GM19240 (cell line): Measurements from ENCODE around the gene ATP6V1D.
"Not testable (repeated sequence)": the region's sequence is repeated elsewhere in the genome, so short reads cannot be mapped to it uniquely, and the experiment has no call there.

ENCODE experiments used
- DNase-seq: peaks from one replicate; pipeline ENCODE4 v3.0.0; 2011; ENCODE audit warnings: low spot score; ENCODE audit not compliant: insufficient read length

ATP6V1D gene

GRCh38 chr14:67359775-67360469 lies at the start of gene ATP6V1D, which contains the start of gene EIF2S1:
ATP6V1D (minus strand) TSS chr14:67359804; CDS start chr14:67359698, 106 bp downstream.
EIF2S1 (plus strand) TSS chr14:67360328; CDS start chr14:67364768, 4,440 bp downstream.
- DNase-seq, result peak; percentile 83

- DNase-seq, result not testable (repeated sequence)
These were observed 48.7 kb upstream of the ATP6V1D start for GRCh38 chr14:67408122-67408801.

GRCh38 chr14:67405771-67406170 lies 46.2 kb upstream of the ATP6V1D start:
- no peak for DNase-seq

GRCh38 chr14:67400434-67400833 lies 40.8 kb upstream of the ATP6V1D start:
- DNase-seq, result no peak

GRCh38 chr14:67397536-67397935 lies 37.9 kb upstream of the ATP6V1D start:
- no peak for DNase-seq

GRCh38 chr14:67396381-67396970 lies 36.9 kb upstream of the ATP6V1D start:
- DNase-seq, result no peak

GRCh38 chr14:67395876-67396189 lies 36.2 kb upstream of the ATP6V1D start:
- no peak for DNase-seq

GRCh38 chr14:67395086-67395875 lies 35.7 kb upstream of the ATP6V1D start:
- no peak for DNase-seq

- no peak for DNase-seq
These were observed 34.1 kb upstream of the ATP6V1D start for GRCh38 chr14:67393689-67394088.

- DNase-seq, result no peak
These were observed 33.2 kb upstream of the ATP6V1D start for GRCh38 chr14:67392800-67393199.

- DNase-seq, result no peak
These were observed 32.5 kb upstream of the ATP6V1D start for GRCh38 chr14:67392123-67392522.

GRCh38 chr14:67391268-67391667 lies 31.7 kb upstream of the ATP6V1D start:
- DNase-seq, result no peak

- DNase-seq, result no peak
These were observed 30.4 kb upstream of the ATP6V1D start for GRCh38 chr14:67389811-67390534.

GRCh38 chr14:67389275-67389674 lies 29.7 kb upstream of the ATP6V1D start:
- no peak for DNase-seq

GRCh38 chr14:67387195-67387594 lies 27.6 kb upstream of the ATP6V1D start:
- DNase-seq, result no peak

- no peak for DNase-seq
These were observed 26.0 kb upstream of the ATP6V1D start for GRCh38 chr14:67385618-67386017.

GRCh38 chr14:67385120-67385519 lies 25.5 kb upstream of the ATP6V1D start:
- no peak for DNase-seq

- no peak for DNase-seq
These were observed 18.3 kb upstream of the ATP6V1D start for GRCh38 chr14:67377916-67378315.

- DNase-seq, result no peak
These were observed 13.7 kb upstream of the ATP6V1D start for GRCh38 chr14:67373347-67373746.

- DNase-seq, result no peak
These were observed 13.2 kb upstream of the ATP6V1D start for GRCh38 chr14:67372833-67373232.
